H1 (cell line): Measurements from ENCODE around the gene ITPKB. TPM values are rescaled to one million over a fixed set of nuclear protein-coding genes. Genes with fewer than 3 reads are reported as not detected.

Source experiments
- CTCF ChIA-PET: fragments of 300-600 bp; sonication (Branson Sonifier 250); formaldehyde crosslinking; loops from one replicate; lab custom pipeline; 2021; ENCODE audit not compliant: partially characterized antibody; lab: Charles Lee
- POLR2A ChIA-PET: fragments of 300-600 bp; sonication (Branson Sonifier 250); formaldehyde crosslinking; loops from one replicate; lab custom pipeline; 2021; ENCODE audit warnings: inconsistent platforms; ENCODE audit not compliant: partially characterized antibody; lab: Charles Lee
- DNase-seq, 2 experiments: peaks; one replicate each; pipeline versions ENCODE4 v3.0.0 to v3.0.0-alpha.2; 2010 to 2022; ENCODE audit warnings: low spot score in 2 of 2, low read depth in 1 of 2, mixed read lengths in 1 of 2
- FAIRE-seq: peaks from 2 replicates; lab custom pipeline; 2011; peaks lifted over from hg19 to GRCh38; lab: Jason Lieb, UNC
- H2AFZ ChIP-seq: 2 replicates; pipeline ENCODE4 v1.8.1; 2012; ENCODE audit warnings: low read length, inconsistent platforms
- H2AK5ac ChIP-seq: 2 replicates; pipeline ENCODE4 v1.6.1; 2013; ENCODE audit warnings: low read depth, low read length
- H2BK120ac ChIP-seq: replicated peaks from 2 replicates; pipeline ENCODE3; 2013; ENCODE audit warnings: low read depth, low read length, inconsistent platforms
- H2BK12ac ChIP-seq: 2 replicates; pipeline ENCODE4 v1.6.1; 2013; ENCODE audit warnings: low read depth, low read length
- H2BK15ac ChIP-seq: 2 replicates; pipeline ENCODE4 v1.6.1; 2013; ENCODE audit warnings: low read length
- H2BK20ac ChIP-seq: 2 replicates; pipeline ENCODE4 v1.6.1; 2013; ENCODE audit warnings: low read length
- H2BK5ac ChIP-seq: 2 replicates; pipeline ENCODE4 v1.6.1; 2013; ENCODE audit warnings: low read depth, low read length
- H3K14ac ChIP-seq: 2 replicates; pipeline ENCODE4 v1.6.1; 2013; ENCODE audit warnings: inconsistent platforms; ENCODE audit not compliant: insufficient read length
- H3K18ac ChIP-seq: 2 replicates; pipeline ENCODE4 v1.6.1; 2013; ENCODE audit warnings: low read length; ENCODE audit errors: extremely low read depth
- H3K23ac ChIP-seq: 2 replicates; pipeline ENCODE4 v1.6.1; 2013; ENCODE audit warnings: inconsistent platforms; ENCODE audit not compliant: insufficient read length
- H3K23me2 ChIP-seq: 2 replicates; pipeline ENCODE4 v1.6.1; 2013; ENCODE audit warnings: low read depth, low read length
- H3K27ac ChIP-seq: 2 replicates; pipeline ENCODE4 v1.6.1; 2011; ENCODE audit warnings: low read depth, low read length, inconsistent platforms
- H3K27me3 ChIP-seq, 4 experiments: replicated peaks in 1 of 4; 1 replicate in 1 of 4; 2 replicates in 3 of 4; pipeline versions ENCODE4 v1.6.1 to v1.8.1; 2011 to 2013; ENCODE audit warnings: low read length in 3 of 4, mild to moderate bottlenecking in 3 of 4, inconsistent platforms in 2 of 4, mixed read lengths in 2 of 4, moderate library complexity in 1 of 4; ENCODE audit not compliant: control insufficient read depth in 3 of 4, insufficient read depth in 3 of 4; ENCODE audit errors: extremely low read depth in 1 of 4
- H3K36me3 ChIP-seq, 4 experiments: 2 replicates each; pipeline versions ENCODE4 v1.6.1 to v1.8.1; 2011 to 2013; ENCODE audit warnings: mild to moderate bottlenecking in 4 of 4, low read length in 3 of 4, moderate library complexity in 2 of 4, control low read depth in 1 of 4, inconsistent platforms in 1 of 4; ENCODE audit not compliant: insufficient read depth in 4 of 4, control insufficient read depth in 2 of 4
- H3K4ac ChIP-seq: replicated peaks from 2 replicates; pipeline ENCODE3; 2013; ENCODE audit warnings: low read length, low read depth, mixed read lengths, inconsistent platforms; ENCODE audit not compliant: insufficient read length
- H3K4me1 ChIP-seq, 4 experiments: replicated peaks in 1 of 4; 1 replicate in 1 of 4; 2 replicates in 3 of 4; pipeline versions ENCODE4 v1.6.1 to v1.8.1; 2011 to 2013; ENCODE audit warnings: low read length in 3 of 4, inconsistent platforms in 2 of 4, mixed read lengths in 1 of 4; ENCODE audit not compliant: insufficient read depth in 4 of 4, control insufficient read depth in 3 of 4
- H3K4me2 ChIP-seq, 2 experiments: 2 replicates each; pipeline versions ENCODE4 v1.6.1 to v1.8.1; 2011 to 2013; ENCODE audit warnings: low read depth in 2 of 2, low read length in 2 of 2, control low read depth in 1 of 2, inconsistent platforms in 1 of 2, mild to moderate bottlenecking in 1 of 2; ENCODE audit not compliant: insufficient read depth in 1 of 2
- H3K4me3 ChIP-seq, 4 experiments: fragments of 200-600, 300-600 bp in 1 of 4; sonication (generic), shearing (Covaris generic), sonication (Bioruptor Twin) in 1 of 4; 2 replicates each; pipeline versions ENCODE4 v1.5.1 to v1.8.1; 2011 to 2016; ENCODE audit warnings: low read length in 4 of 4, low read depth in 3 of 4, control low read depth in 2 of 4, inconsistent platforms in 2 of 4, mild to moderate bottlenecking in 2 of 4, mixed read lengths in 1 of 4, moderate library complexity in 1 of 4; ENCODE audit not compliant: insufficient read depth in 2 of 4; ENCODE audit errors: extremely low read depth in 1 of 4
- H3K56ac ChIP-seq: replicated peaks from 2 replicates; pipeline ENCODE3; 2013; ENCODE audit warnings: low read depth, mild to moderate bottlenecking, mixed read lengths, low read length, inconsistent platforms; ENCODE audit not compliant: insufficient read length
- H3K79me1 ChIP-seq: 2 replicates; pipeline ENCODE4 v1.6.1; 2013; ENCODE audit warnings: low read depth, low read length, control low read depth
- H3K79me2 ChIP-seq, 2 experiments: 2 replicates each; pipeline versions ENCODE4 v1.6.1 to v1.8.1; 2012 to 2013; ENCODE audit warnings: low read length in 2 of 2, mild to moderate bottlenecking in 2 of 2, inconsistent platforms in 1 of 2; ENCODE audit not compliant: insufficient read depth in 2 of 2, control insufficient read depth in 1 of 2
- H3K9ac ChIP-seq, 4 experiments: replicated peaks in 1 of 4; 1 replicate in 1 of 4; 2 replicates in 3 of 4; pipeline versions ENCODE4 v1.6.1 to v1.8.1; 2011 to 2013; ENCODE audit warnings: low read depth in 3 of 4, low read length in 3 of 4, control low read depth in 2 of 4, mild to moderate bottlenecking in 2 of 4, moderate library complexity in 2 of 4, inconsistent platforms in 1 of 4; ENCODE audit errors: extremely low read depth in 1 of 4
- H3K9me3 ChIP-seq, 2 experiments: 2 replicates each; pipeline versions ENCODE4 v1.6.1 to v1.8.1; 2012 to 2013; ENCODE audit warnings: mild to moderate bottlenecking in 2 of 2, moderate library complexity in 2 of 2, control low read depth in 1 of 2, inconsistent platforms in 1 of 2, low read depth in 1 of 2, low read length in 1 of 2, mixed read lengths in 1 of 2; ENCODE audit not compliant: insufficient read depth in 2 of 2
- H4K20me1 ChIP-seq, 2 experiments: replicated peaks in 1 of 2; 2 replicates each; pipeline versions ENCODE3 to v1.8.1; 2011 to 2013; ENCODE audit warnings: inconsistent platforms in 2 of 2, low read length in 2 of 2, mild to moderate bottlenecking in 1 of 2; ENCODE audit not compliant: insufficient read depth in 2 of 2, control insufficient read depth in 1 of 2
- H4K5ac ChIP-seq: 2 replicates; pipeline ENCODE4 v1.6.1; 2013; ENCODE audit warnings: low read length, low read depth, mixed read lengths, inconsistent platforms; ENCODE audit not compliant: insufficient read length
- H4K8ac ChIP-seq: 2 replicates; pipeline ENCODE4 v1.8.0; 2013; ENCODE audit warnings: mild to moderate bottlenecking, moderate library complexity, low read length, inconsistent platforms; ENCODE audit not compliant: insufficient read depth; ENCODE audit errors: extremely low read depth
- H4K91ac ChIP-seq: replicated peaks from 2 replicates; pipeline ENCODE3; 2013; ENCODE audit warnings: low read length, mixed read lengths, inconsistent platforms; ENCODE audit not compliant: insufficient read length
- ASH2L ChIP-seq: fragments of 200-600, 300-600 bp; sonication (generic); IDR thresholded peaks from one replicate; pipeline ENCODE4 v1.7.1; 2017; ENCODE audit warnings: low read length
- CHD2 ChIP-seq: IDR thresholded peaks from 2 replicates; pipeline ENCODE4 v1.6.1; 2012; ENCODE audit warnings: low read length, improper control_type of control experiment
- JUN ChIP-seq: IDR thresholded peaks from 2 replicates; pipeline ENCODE4 v1.6.1; 2011; ENCODE audit warnings: low read depth, mild to moderate bottlenecking, improper control_type of control experiment, low read length
- MAFK ChIP-seq: IDR thresholded peaks from 2 replicates; pipeline ENCODE4 v1.6.1; 2012; ENCODE audit warnings: low read depth, mild to moderate bottlenecking, improper control_type of control experiment, low read length
- POU5F1 ChIP-seq: IDR thresholded peaks from 2 replicates; pipeline ENCODE4 v1.6.1; 2011; ENCODE audit warnings: low read depth, mild to moderate bottlenecking, low read length, moderate library complexity
- RAD21 ChIP-seq, 2 experiments: IDR thresholded peaks in 1 of 2; conservative IDR thresholded peaks in 1 of 2; 2 replicates each; pipeline ENCODE4 v1.6.1; 2011; ENCODE audit warnings: low read depth in 2 of 2, low read length in 2 of 2, improper control_type of control experiment in 1 of 2, inconsistent platforms in 1 of 2, mild to moderate bottlenecking in 1 of 2, moderate library complexity in 1 of 2
- RXRA ChIP-seq: IDR thresholded peaks from 2 replicates; pipeline ENCODE4 v1.6.1; 2011; ENCODE audit warnings: low read depth, mild to moderate bottlenecking, low read length, moderate library complexity; ENCODE audit not compliant: insufficient read depth
- SIX5 ChIP-seq: IDR thresholded peaks from 2 replicates; pipeline ENCODE4 v1.6.1; 2011; ENCODE audit warnings: mild to moderate bottlenecking, low read depth, low read length
- SP1 ChIP-seq: IDR thresholded peaks from 2 replicates; pipeline ENCODE4 v1.6.1; 2011; ENCODE audit warnings: low read depth, low read length
- SP4 ChIP-seq: IDR thresholded peaks from 2 replicates; pipeline ENCODE4 v1.6.1; 2012; ENCODE audit warnings: low read length, inconsistent platforms
- SUZ12 ChIP-seq: fragments of 200-600 bp; sonication (generic); IDR thresholded peaks from 2 replicates; pipeline ENCODE4 v1.6.1; 2012; ENCODE audit warnings: mild to moderate bottlenecking, inconsistent platforms, low read length, moderate library complexity, mixed read lengths
- TCF12 ChIP-seq: IDR thresholded peaks from 2 replicates; pipeline ENCODE4 v1.6.1; 2011; ENCODE audit warnings: low read depth, mild to moderate bottlenecking, low read length
- YY1 ChIP-seq: IDR thresholded peaks from 2 replicates; pipeline ENCODE4 v1.6.1; 2011; ENCODE audit warnings: low read depth, mild to moderate bottlenecking, low read length
- WGBS, 2 experiments: shearing (Covaris generic) in 1 of 2; methylation state at CpG; one replicate each; pipeline versions ENCODE4 v1.1.6 to v1.1.7; 2013 to 2015; ENCODE audit warnings: low lambda C conversion rate in 2 of 2, mixed read lengths in 2 of 2, inconsistent platforms in 1 of 2, low coverage in 1 of 2, missing lambda C conversion rate in 1 of 2; ENCODE audit not compliant: insufficient replicate concordance in 2 of 2, insufficient coverage in 1 of 2, insufficient read length in 1 of 2; ENCODE audit errors: extremely low coverage in 1 of 2, missing lambda C conversion rate in 1 of 2; 5-methylcytosine and 5-hydroxymethylcytosine counted together
- polyA plus RNA-seq, 7 experiments: library from polyadenylated mRNA; depleted of rRNA in 3 of 7; stranded (reverse) in 5 of 7; unstranded in 2 of 7; fragments of >200 nt in 5 of 7; fragments of 200-250 nt in 2 of 7; gene quantifications; 1 replicate in 5 of 7; 2 replicates in 1 of 7; 4 replicates in 1 of 7; pipeline versions ENCODE4 v1.2.1 to v1.2.3, GENCODE V29; 2011 to 2013; ENCODE audit warnings: missing spikeins in 2 of 7, mixed read lengths in 2 of 7
- total RNA-seq: library from RNA; stranded (reverse); fragmentation: NEBNext Ultra II Directional; extraction: Animal tissue kit (Norgen Biotek cat#: 25700); gene quantifications from 2 replicates; pipeline ENCODE4 v1.2.1, GENCODE V29; 2021

The ITPKB gene
- total and polyA plus RNA-seq, 2 of the 8 experiments (the other 6 are each of a cell fraction or from before 2014, with no cell fraction given): 1.7 to 4.8 TPM

DNA sequence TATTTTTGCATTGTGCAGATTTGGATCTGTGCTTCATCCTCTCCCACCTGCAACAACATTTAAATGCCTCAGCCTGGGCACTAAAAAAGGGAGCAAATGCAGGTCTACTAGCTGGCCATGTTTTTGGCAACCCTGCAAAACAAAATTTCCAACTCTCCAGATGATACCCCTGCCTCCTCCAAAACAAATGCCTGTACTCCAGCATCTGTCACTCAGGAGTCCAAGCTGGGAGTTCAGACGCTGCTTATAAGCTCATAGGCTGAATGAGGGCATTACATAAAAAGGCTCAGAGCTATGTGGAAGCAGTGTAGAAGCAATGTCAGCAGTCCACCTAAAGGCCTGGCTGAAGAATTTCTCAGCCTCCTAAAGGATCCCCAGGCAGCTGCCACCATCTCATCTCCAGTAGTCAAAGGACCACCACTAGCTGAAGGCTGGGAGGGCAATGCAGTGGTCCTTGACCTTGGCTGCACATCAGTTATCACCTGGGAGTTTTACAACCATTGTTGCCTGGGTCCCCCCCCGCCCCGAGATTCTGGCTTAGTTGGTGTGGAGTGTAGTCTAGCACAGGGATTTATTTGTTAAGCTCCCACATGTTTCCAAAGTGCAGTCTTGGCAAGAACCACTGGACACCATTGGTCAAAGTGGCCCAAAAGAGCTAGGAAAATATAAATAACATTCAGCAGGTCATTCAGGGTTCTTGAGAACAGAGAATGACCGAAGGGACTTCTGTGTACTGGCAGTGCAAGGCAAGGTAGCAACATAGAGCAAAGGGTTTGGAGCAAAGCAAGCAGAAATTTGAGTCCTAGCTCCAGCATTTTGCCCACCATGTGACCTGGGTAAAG is 57.2 kb downstream of the ITPKB start:
- Histone ChIP-seq H3K79me2 (no peaks in the 10 kb centered on the region), H3K4me2 (no peak overlapping the region), H3K36me3 (no peaks in the 10 kb centered on the region), H3K4me1 (peaks cover 6 to 19% (median 12%) of the 10 kb centered on the region in 4 experiments; a peak in 6 of 7 replicates), H3K79me1 (no peaks in the 10 kb centered on the region), H3K18ac (no peak overlapping the region), H3K56ac (no peak overlapping the region), H4K8ac (no peak overlapping the region), H3K4me3 (no peak overlapping the region), H3K9ac (no peak overlapping the region), H2AK5ac (no peak overlapping the region), H3K4ac (no peak overlapping the region), H4K91ac (no peak overlapping the region), H3K27me3 (peaks cover 0 to 32% (median 7%) of the 10 kb centered on the region in 4 experiments; a peak in 4 of 7 replicates), H4K20me1 (no peaks in the 10 kb centered on the region), H3K27ac (no peak overlapping the region), H3K14ac (no peak overlapping the region), H2BK15ac (no peak overlapping the region), H2BK20ac (no peak overlapping the region), H2BK12ac (no peak overlapping the region), H3K23ac (no peak overlapping the region), H3K23me2 (peaks cover 2% of the 10 kb centered on the region; the same call in 1 of the 2 replicates), H2AFZ (no peak overlapping the region), H3K9me3 (no peaks in the 10 kb centered on the region), H2BK5ac (no peak overlapping the region), H2BK120ac (no peak overlapping the region), H4K5ac (no peak overlapping the region)
- ChIA-PET CTCF (interaction anchor here (0.6 to 4.9 kb wide), 9 partner anchors 10 to 146 kb away, joined by 3 to 27 read pairs (median 5); no protein-coding TSS in a partner anchor), POLR2A (interaction anchor here (0.5 to 0.8 kb wide), 3 partner anchors 16 to 134 kb away, joined by 3 read pairs; no protein-coding TSS in a partner anchor)
- 88% methylated on average over 4 of the region's 4 CpGs; no CpG with 5 or more reads in 1 of the 2 experiments for WGBS, 2 experiments
- FAIRE-seq (no peak), DNase-seq (no peak)
- no peak for TF ChIP-seq ASH2L
- no peak for TF ChIP-seq SP1
- TF ChIP-seq RXRA: no peak
- TF ChIP-seq SIX5: no peak
- no peak for TF ChIP-seq TCF12
- TF ChIP-seq JUN: no peak
- no peak for TF ChIP-seq POU5F1
- no peak for TF ChIP-seq CHD2
- TF ChIP-seq YY1: no peak
- TF ChIP-seq MAFK: no peak
- no peak for TF ChIP-seq RAD21 (IDR thresholded peaks at IDR 0.05 in 1 of 2, conservative IDR thresholded peaks at IDR 0.05 in 1 of 2; ENCODE audit: low read depth in 2 of 2, low read length in 2 of 2)
- TF ChIP-seq SP4: no peak
- TF ChIP-seq SUZ12: no peak
